HG03103 (cell line): Measurements from ENCODE around the gene CLEC20A.
"Not testable (repeated sequence)": the region's sequence is repeated elsewhere in the genome, so short reads cannot be mapped to it uniquely, and the experiment has no call there.

Experiments
- ATAC-seq: cut with Tn5 transposase; IDR thresholded peaks from one replicate; pipeline ENCODE4 v1.9.1; 2021; ENCODE audit warnings: low read depth; ENCODE audit not compliant: unreplicated experiment

Gene CLEC20A

GRCh38 chr1:178530037-178530402, 33.3 kb upstream of the CLEC20A start:
- ATAC-seq = no peak

- no peak for ATAC-seq
Observed at GRCh38 chr1:178529364-178530036, 32.7 kb upstream of the CLEC20A start.

- no peak for ATAC-seq
Observed at GRCh38 chr1:178528953-178529335, 32.2 kb upstream of the CLEC20A start.

- no peak for ATAC-seq
Observed at GRCh38 chr1:178528228-178528952, 31.6 kb upstream of the CLEC20A start.

GRCh38 chr1:178527117-178527516, 30.4 kb upstream of the CLEC20A start:
- ATAC-seq = no peak

- ATAC-seq = no peak
Observed at GRCh38 chr1:178521241-178521640, 24.5 kb upstream of the CLEC20A start.

GRCh38 chr1:178520803-178521202, 24.0 kb upstream of the CLEC20A start:
- ATAC-seq = no peak

- ATAC-seq = no peak
Observed at GRCh38 chr1:178518894-178519293, 22.1 kb upstream of the CLEC20A start.

- no peak for ATAC-seq
Observed at GRCh38 chr1:178516110-178516509, 19.3 kb upstream of the CLEC20A start.

GRCh38 chr1:178513278-178513983, 16.7 kb upstream of the CLEC20A start:
- no peak for ATAC-seq

GRCh38 chr1:178512566-178513277, 16.0 kb upstream of the CLEC20A start, which contains the start of gene TEX35:
Gene TEX35 (plus strand): TSS chr1:178513109. CDS start chr1:178513189, 80 bp downstream.
- no peak for ATAC-seq

- no peak for ATAC-seq
Observed at GRCh38 chr1:178510155-178510554, 13.4 kb upstream of the CLEC20A start.

GRCh38 chr1:178509414-178510007, 12.7 kb upstream of the CLEC20A start:
- ATAC-seq = no peak

GRCh38 chr1:178506669-178507068, 9.9 kb upstream of the CLEC20A start:
- no peak for ATAC-seq

- ATAC-seq = no peak
Observed at GRCh38 chr1:178506177-178506576, 9.4 kb upstream of the CLEC20A start.

- no peak for ATAC-seq
Observed at GRCh38 chr1:178504286-178504685, 7.5 kb upstream of the CLEC20A start.

- ATAC-seq = no peak
Observed at GRCh38 chr1:178503849-178504248, 7.1 kb upstream of the CLEC20A start.

- not testable (repeated sequence) for ATAC-seq
Observed at GRCh38 chr1:178503316-178503715, 6.6 kb upstream of the CLEC20A start.

- ATAC-seq = no peak
Observed at GRCh38 chr1:178502856-178503255, 6.1 kb upstream of the CLEC20A start.

GRCh38 chr1:178502330-178502714, 5.6 kb upstream of the CLEC20A start:
- ATAC-seq = no peak
